ENCODE data around the gene MTIF3.

The MTIF3 gene

GRCh38 chr13:27432180-27432579 is 18.2 kb downstream of the MTIF3 start:
- no peak for DNase-seq (ENCODE audit: low spot score)
- TF ChIP-seq CTCF (IDR thresholded peaks at IDR 0.05; ENCODE audit: extremely low read depth, insufficient read depth, missing control alignments) = no peak

DNA sequence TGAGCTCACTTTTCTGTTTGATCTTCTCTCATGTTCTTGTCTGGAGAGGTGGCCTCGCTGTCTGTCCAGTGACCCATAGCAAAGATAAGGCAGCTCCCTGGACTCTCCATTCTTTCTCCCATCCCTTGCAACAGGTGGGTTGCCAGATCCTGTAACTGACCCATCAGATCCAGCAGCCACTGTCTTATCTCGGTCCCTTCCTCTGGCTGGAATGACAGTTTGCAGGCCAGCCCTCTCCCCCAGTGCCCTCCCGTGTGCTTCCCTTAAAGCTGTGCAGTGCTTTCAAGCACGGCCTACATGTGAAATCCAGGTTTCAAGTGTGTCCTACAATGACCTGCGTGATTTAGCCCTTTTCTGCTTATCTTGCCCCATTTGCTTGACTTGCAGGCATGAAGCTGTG is 22.2 kb downstream of the MTIF3 start:
- no peak for DNase-seq (ENCODE audit: low spot score)
- in situ Hi-C loops (cut with MboI; ENCODE audit: low pct_unique_long_range_greater_than_20kb, low sequenced_read_pairs, unreplicated experiment) = no loop called here
- TF ChIP-seq CTCF (IDR thresholded peaks at IDR 0.05; ENCODE audit: extremely low read depth, insufficient read depth, missing control alignments) = no peak

More at GRCh38 chr13:27432180-27432579, 18.2 kb downstream of the MTIF3 start:
- in situ Hi-C loops (cut with MboI; ENCODE audit: low pct_unique_long_range_greater_than_20kb, low sequenced_read_pairs, unreplicated experiment) = no loop called here

- in situ Hi-C loops (cut with MboI; ENCODE audit: low pct_unique_long_range_greater_than_20kb, low sequenced_read_pairs, unreplicated experiment) = no loop called here
- no peak for TF ChIP-seq CTCF (IDR thresholded peaks at IDR 0.05; ENCODE audit: extremely low read depth, insufficient read depth, missing control alignments)
- DNase-seq (ENCODE audit: low spot score) = no peak
Measured at GRCh38 chr13:27427641-27428040, 22.7 kb downstream of the MTIF3 start.

- peak; percentile 55 for DNase-seq (ENCODE audit: low spot score)
- in situ Hi-C loops (cut with MboI; ENCODE audit: low pct_unique_long_range_greater_than_20kb, low sequenced_read_pairs, unreplicated experiment) = no loop called here
- TF ChIP-seq CTCF (IDR thresholded peaks at IDR 0.05; ENCODE audit: extremely low read depth, insufficient read depth, missing control alignments) = peak; percentile 31
Measured at GRCh38 chr13:27425918-27426630, 24.3 kb downstream of the MTIF3 start.

DNA sequence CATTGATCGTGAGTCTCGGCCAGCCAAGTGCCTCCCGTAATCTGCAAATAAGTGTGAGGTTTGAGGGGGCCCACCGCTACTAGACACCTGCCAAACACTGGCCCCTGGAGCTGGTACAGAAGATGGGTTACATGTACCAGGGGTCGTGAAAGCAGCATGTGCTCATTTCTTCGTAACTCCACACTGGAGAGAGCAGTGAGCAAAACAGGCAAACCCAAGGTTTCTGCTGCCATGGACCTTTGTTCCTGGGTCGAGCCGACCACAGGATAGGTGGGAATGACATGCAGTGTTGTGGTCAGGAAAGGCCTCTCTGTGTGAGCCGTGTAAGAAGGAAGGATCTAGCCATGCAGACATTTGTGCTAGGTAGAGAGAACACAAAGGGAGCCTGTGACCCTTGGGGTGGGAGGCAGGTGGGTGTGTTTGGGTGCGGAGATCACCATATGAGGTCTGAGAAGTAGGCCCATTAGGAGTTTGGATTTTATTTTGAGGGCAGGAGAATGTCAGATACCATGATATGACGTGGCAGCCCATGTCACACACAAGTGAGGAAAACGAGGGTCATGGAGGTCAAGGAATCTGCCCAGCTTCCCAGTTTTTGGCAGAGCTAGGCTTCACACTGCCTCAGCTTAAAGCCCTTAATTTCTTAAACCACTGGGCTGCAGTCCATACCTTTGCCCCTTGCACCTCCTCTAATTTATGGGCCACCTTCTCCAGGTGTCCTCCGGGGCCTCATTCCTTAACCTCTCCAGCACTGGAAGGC is 25.0 kb downstream of the MTIF3 start:
- no peak for DNase-seq (ENCODE audit: low spot score)
- in situ Hi-C loops (cut with MboI; ENCODE audit: low pct_unique_long_range_greater_than_20kb, low sequenced_read_pairs, unreplicated experiment) = no loop called here
- no peak for TF ChIP-seq CTCF (IDR thresholded peaks at IDR 0.05; ENCODE audit: extremely low read depth, insufficient read depth, missing control alignments)

DNA sequence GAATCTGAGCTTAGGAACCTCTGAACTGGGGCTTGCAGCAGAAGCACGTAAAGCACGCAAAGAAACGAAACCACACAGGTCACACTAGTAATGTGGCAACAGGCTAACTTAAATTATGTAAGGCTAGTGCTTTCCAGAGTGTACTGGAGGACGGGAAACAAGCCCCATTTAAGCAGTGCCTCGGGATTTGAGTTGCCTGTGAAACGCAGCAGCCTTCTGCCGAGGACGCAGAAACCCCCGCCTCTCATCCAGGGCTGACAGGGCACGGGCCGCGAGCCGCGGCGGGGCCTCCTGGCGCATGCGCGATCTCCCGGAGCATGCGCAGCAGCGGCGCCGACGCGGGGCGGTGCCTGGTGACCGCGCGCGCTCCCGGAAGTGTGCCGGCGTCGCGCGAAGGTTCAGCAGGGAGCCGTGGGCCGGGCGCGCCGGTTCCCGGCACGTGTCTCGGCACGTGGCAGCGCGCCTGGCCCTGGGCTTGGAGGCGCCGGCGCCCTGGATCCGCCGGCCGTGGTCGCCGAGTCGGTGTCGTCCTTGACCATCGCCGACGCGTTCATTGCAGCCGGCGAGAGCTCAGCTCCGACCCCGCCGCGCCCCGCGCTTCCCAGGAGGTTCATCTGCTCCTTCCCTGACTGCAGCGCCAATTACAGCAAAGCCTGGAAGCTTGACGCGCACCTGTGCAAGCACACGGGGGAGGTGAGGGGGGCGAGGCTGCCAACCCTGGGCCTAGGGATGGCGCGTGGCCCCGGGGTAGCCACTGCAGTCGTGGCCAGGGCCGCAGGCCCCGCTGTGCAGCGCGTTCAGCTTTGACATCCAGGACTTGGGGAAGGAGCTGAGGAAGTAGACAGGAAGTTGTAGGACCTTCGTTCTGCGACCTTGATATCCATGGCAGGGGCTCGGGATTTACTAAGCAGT is 25.9 kb downstream of the MTIF3 start, which contains the start of gene GTF3A:
GTF3A (plus strand) TSS at position 374 of the 912 bp plus-strand sequence.
- no peak for TF ChIP-seq CTCF (IDR thresholded peaks at IDR 0.05; ENCODE audit: extremely low read depth, insufficient read depth, missing control alignments)
- in situ Hi-C loops (cut with MboI; ENCODE audit: low pct_unique_long_range_greater_than_20kb, low sequenced_read_pairs, unreplicated experiment) = no loop called here
- DNase-seq (ENCODE audit: low spot score) = peak; percentile 97

Data from GM13977 (cell line).